ENCODE measurements around the gene RCN2.
A peak's percentile ranks its signal among the peaks of the same experiment; 100 is the strongest.

The RCN2 gene

DNA sequence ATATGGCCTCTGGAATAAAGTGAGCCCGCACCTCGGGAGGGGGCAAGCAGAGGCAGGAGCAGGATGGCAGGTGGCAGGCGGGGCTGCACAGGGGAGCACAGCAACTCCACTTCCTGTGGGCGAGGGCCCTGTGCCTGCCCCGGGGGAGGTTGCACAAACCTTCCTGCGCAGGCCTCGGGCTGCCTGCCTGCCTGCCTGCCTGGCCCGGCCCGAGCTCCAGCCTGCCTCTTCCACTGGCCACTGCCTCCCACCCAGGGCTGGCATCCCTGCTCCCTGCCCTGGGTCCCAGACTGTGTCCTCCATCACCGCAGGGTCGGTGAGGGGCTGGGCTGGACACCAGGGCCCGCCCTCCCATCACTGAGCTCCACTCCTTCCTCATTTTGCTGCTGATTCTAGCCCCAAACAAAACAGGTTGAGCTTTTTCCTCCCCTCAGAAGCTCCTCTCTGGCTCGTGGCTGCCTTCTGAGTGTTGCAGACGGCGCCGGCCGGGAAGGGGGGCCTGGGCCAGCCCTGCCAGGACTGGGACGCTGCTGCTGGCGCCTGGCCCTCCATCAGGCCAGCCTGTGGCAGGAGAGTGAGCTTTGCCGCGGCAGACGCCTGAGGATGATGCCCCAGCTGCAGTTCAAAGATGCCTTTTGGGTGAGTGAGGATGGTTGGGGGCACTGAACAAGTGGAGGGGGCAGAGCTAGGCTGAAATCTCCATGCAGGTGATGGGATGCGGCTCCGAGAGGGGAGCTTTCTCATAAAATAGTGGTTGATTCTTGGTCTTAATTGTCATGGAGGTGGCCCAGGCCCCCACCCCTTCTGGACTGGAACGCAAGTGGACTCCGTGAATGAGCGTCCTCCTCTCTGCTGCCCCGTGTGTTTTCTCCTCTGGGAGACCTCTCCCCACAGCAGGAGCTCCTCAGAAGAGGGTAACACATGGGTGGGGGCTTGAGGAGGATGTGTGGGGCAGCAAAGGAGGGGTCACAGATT, 63.7 kb downstream of the RCN2 start, which contains the start of gene PSTPIP1:
Gene PSTPIP1 (plus strand): TSS at position 156 of the 975 bp plus-strand sequence. CDS start 448 bp downstream, at position 604.
- peak; percentile 56 for DNase-seq

DNA sequence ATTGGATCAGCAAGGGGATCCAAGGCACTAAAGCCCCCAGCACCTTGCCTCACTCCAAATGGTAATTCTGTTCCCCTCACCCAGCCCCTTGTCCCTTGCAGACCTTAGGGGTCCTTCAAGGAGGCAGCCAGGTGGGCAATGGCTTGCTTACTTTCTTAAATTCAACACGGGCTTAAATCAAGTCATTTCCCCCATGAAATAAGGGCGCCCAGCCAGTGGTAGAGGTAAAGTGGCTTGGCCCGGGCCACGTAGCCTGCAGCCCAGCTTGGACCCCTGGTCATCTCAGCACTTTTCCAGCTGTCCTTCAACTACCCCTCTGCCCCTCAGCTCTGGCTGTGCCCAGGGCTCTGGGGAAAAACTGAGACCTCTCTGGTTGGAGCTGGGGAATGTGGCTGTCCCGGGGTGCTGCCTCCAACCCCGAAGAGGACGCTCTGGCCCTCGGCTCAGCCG, 64.6 kb downstream of the RCN2 start:
- no peak for DNase-seq

DNA sequence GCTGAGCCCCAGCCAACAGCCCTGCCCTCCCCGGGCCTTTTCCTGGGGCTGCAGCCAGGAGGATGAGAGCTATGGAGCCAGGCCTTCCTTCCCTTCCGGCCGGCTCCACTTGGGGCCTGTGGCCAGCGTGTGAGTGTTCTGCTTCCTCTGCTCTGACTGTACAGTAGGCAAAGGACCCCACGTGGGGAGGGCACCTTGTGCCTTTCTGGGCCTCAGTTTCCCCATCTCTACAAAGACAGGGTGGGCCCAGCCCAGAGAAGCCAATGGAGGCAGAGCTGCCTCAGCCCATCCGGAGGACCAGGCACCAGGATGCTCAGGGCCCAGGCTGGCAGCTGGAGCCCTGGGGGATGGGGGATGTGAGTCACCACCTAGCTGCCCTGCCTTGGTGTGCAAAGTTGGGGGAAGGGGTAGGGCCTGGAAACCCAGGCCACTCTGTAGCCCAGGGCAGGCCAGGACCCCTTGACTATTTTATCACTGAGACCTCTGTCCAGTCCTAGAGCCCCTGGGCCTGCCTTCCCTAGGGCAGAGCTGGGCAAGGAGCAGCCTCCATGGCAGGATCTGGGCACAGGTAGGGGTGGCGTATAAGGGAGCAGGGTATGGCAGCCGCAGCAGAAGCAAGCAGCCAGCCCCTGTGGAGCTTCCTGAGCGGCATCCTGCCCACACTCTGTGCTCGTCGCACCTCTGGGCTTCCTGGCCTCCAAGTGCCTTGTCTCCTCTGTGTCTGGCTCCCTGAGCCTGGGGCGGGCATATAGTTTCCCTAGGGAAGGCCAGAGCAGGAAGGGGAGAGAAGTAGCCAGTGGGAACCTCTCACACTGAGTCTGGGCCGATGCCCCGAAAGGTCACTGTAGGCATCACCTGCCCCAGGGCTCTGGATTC, 65.2 kb downstream of the RCN2 start:
- DNase-seq, result no peak

DNA sequence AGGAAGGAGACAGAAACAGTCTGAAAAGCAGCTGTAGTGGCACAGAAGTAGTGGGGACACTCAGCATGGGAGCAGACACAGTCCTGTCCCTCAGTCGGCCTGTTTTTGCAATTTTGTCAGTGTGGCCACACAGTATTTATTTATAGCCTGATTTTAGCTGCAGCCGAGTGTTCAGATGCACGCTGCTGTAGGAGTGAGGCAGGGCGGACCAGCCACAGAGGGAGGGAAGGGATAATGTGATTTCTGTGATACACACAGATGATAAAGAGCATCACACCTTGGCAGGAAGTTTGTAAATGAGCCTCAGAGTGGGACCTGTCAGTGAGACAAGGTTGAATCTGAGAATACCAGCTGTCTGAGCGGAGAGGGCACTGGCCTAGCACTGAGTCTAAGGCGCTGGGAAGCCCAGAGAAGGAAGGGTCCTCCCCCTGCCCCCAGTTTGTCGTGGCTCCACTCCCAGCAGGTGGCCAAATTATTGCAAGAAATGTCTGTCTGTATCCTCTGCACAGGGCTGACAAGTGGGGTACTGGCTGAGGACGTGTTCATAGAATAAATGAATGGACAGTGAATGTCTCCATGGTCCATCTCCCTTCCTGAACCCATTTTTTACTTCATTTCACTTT, 67.2 kb downstream of the RCN2 start:
- DNase-seq, result no peak

DNA sequence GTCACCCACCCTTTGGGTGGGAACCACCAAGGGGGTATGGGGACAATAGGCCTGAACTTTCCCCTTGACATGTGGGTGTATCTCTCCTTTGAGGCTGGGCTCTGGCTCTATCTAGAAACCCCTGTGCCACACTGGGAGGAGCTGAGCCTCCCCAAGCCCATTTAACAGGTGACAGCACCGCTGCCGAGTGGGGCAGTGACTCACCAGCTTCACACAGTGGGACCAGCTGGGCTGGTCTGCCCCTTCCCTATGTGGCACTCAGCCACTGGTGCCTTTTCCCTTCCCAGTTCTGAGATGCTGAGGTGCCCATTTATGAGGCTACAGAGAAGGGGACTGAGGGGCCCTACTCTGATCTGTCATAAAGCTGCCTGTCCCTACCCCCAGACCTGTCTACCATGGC, 68.4 kb downstream of the RCN2 start:
- no peak for DNase-seq

DNA sequence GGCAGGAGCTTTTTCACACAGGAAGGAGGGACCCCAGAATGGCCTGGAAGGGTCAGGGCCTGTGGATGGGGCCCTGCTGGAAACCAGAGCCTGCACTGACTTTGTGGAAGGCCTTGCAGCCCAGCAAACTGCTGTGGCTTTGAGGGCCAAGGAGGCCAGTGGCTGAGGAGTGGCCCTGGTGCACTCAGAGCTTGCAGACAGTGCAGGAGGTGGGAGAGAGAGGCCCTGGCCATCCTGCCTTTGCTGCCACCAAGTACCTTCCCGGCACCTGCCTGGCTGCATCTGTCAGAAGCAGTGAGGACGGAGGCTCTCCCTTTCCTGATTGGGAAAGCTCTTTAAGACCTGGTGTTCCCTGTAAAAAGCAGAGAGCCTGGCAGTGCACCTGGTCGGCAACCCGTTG, 69.8 kb downstream of the RCN2 start:
- no peak for DNase-seq

DNA sequence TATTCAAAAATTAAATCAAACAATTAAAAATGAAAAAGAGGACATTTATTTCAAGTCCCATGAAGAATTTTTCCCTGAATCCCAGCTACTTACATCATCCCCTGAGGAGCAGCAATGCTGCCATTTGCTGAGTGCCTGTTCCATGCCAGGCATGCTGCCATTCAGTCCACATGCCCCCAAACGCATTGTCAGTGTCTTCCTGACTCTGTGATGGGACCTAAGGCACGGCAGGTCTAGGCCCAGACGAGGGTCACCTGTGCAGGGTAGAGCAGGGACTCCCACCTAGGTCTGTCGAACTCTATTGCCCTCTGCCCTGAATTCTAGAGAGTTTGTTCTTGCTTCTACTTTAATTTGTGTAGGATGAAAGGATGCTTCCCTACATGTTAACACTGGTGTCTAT, 70.4 kb downstream of the RCN2 start:
- DNase-seq, result no peak

DNA sequence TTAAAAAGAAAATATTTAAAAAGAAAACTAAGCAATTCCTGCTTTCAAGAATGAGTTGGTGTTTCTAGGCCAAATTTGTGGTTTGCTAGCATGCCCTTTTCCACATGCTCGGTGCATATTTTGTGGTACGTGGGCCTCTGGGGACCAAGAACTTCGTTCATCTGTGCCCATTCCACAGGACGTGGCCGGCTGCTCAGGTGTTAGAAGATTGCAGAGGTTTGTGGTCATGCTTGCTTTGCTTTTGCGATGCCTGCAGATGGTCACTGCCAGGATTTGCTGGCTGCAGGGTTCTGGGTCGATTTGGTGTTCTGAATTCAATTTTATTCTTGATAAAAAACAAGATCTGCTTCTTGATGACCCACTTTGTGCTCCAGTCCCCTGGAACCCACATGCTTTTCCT, 70.9 kb downstream of the RCN2 start:
- no peak for DNase-seq

DNA sequence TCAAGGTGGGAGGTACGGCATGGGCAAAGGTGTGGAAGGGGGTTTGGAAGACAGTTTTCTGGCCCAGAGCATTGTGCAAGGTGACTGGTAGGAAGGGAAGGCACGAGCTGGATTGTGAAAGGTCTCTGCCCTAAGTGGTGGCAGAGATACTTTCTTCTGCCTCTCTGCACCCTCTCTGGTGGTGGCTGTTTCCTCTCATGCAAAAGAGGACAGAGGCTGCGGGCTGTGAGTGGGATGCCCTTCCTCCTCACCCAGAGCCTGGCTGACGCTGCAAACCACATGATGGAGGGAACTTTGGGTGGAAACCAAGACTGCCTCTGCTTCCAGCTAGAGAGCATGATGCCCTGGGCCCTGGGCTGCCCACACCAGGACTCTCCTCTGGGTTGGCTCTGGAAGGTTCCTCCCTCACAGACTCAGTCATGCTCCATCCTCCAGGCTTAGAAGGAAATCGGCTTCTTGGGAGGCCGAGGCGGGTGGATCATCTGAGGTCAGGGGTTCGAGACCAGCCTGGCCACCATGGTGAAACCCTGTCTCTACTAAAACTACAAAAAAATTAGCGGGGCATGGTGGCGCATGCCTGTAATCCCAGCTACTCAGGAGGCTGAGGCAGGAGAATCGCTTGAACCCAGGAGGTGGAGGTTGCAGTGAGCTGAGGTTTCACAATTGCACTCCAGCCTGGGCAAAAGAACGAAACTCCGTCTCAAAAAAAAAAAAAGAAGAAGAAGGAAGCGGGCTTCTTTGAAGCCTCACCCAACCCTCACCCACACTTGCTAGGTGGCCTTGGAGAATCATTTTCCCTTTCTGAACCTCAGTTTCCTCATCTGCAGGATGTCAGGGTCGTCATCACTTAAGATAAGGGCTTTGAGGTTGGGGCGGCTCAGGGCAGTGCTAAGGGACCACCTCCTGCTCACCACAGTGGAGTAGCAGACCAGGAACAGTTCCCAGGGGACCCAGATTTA, 71.7 kb downstream of the RCN2 start:
- DNase-seq, result no peak
